IMR-90 (cell line): ENCODE results near the gene S1PR2. TPM values are rescaled to one million over a fixed set of nuclear protein-coding genes. Genes with fewer than 3 reads are reported as not detected.

Experiments
- ATAC-seq: fragments of 200-7000 bp; cut with Tn5 transposase; 2 replicates; pipeline ENCODE4 v1.9.1; 2020; ENCODE audit warnings: low read depth, mild to moderate bottlenecking, moderate library complexity
- BruUV-seq: library from RNA; stranded (reverse); fragments of 400-500 nt; replicated peaks from 2 replicates; lab custom pipeline; 2021; lab: Mats Ljungman, UMichigan
- CTCF ChIA-PET: fragments of 300-600 bp; formaldehyde crosslinking; extraction: SDS; loops from one replicate; lab custom pipeline; 2021; ENCODE audit warnings: antibody characterized with exemption; lab: Yijun Ruan, JAX
- POLR2A ChIA-PET: fragments of 300-600 bp; sonication (Branson Sonifier 250); formaldehyde crosslinking; loops from one replicate; lab custom pipeline; 2022; ENCODE audit warnings: antibody characterized with exemption; ENCODE audit not compliant: unreplicated experiment; lab: Charles Lee
- DNase-seq: peaks from one replicate; pipeline ENCODE4 v3.0.0; 2013
- H2AFZ ChIP-seq: replicated peaks from 2 replicates; pipeline ENCODE3; 2013; ENCODE audit warnings: low read length, mild to moderate bottlenecking; ENCODE audit not compliant: poor library complexity
- H2AK5ac ChIP-seq: 2 replicates; pipeline ENCODE4 v1.6.1; 2013; ENCODE audit warnings: low read depth, low read length, inconsistent platforms
- H2AK9ac ChIP-seq: replicated peaks from 2 replicates; pipeline ENCODE3; 2013; ENCODE audit warnings: mild to moderate bottlenecking, low read depth, low read length, moderate library complexity; ENCODE audit not compliant: poor library complexity
- H2BK120ac ChIP-seq: 2 replicates; pipeline ENCODE4 v1.6.1; 2013; ENCODE audit warnings: low read depth, low read length, inconsistent platforms
- H2BK15ac ChIP-seq: 3 replicates; pipeline ENCODE4 v1.6.1; 2013; ENCODE audit warnings: low read depth, low read length, inconsistent platforms
- H2BK20ac ChIP-seq: 2 replicates; pipeline ENCODE4 v1.6.1; 2013; ENCODE audit warnings: low read depth, mild to moderate bottlenecking, inconsistent platforms, low read length, moderate library complexity
- H2BK5ac ChIP-seq: 2 replicates; pipeline ENCODE4 v1.6.1; 2013; ENCODE audit warnings: mild to moderate bottlenecking, low read depth, low read length, inconsistent platforms; ENCODE audit not compliant: poor library complexity, severe bottlenecking
- H3K14ac ChIP-seq: replicated peaks from 2 replicates; pipeline ENCODE4 v1.6.1; 2013; ENCODE audit warnings: low read depth, low read length, inconsistent platforms
- H3K18ac ChIP-seq: 2 replicates; pipeline ENCODE4 v1.6.1; 2013; ENCODE audit warnings: low read depth, low read length, control low read depth
- H3K23ac ChIP-seq: 2 replicates; pipeline ENCODE4 v1.6.1; 2013; ENCODE audit warnings: low read depth, low read length, inconsistent platforms
- H3K27ac ChIP-seq: 2 replicates; pipeline ENCODE4 v1.5.1; 2013; ENCODE audit warnings: mild to moderate bottlenecking, control low read depth, low read length; ENCODE audit not compliant: insufficient read depth
- H3K27me3 ChIP-seq: 2 replicates; pipeline ENCODE4 v1.6.1; 2013; ENCODE audit warnings: low read length; ENCODE audit not compliant: control insufficient read depth, insufficient read depth
- H3K36me3 ChIP-seq: 2 replicates; pipeline ENCODE4 v1.6.1; 2013; ENCODE audit warnings: low read length, mixed read lengths; ENCODE audit not compliant: control insufficient read depth, insufficient read depth
- H3K4ac ChIP-seq: 2 replicates; pipeline ENCODE4 v1.6.1; 2013; ENCODE audit warnings: low read depth, low read length, inconsistent platforms
- H3K4me1 ChIP-seq: 2 replicates; pipeline ENCODE4 v1.6.1; 2013; ENCODE audit warnings: low read length, mixed read lengths; ENCODE audit not compliant: control insufficient read depth, insufficient read depth
- H3K4me2 ChIP-seq: 2 replicates; pipeline ENCODE4 v1.6.1; 2013; ENCODE audit warnings: low read depth, mild to moderate bottlenecking, control low read depth, low read length, moderate library complexity
- H3K4me3 ChIP-seq: 2 replicates; pipeline ENCODE4 v1.5.1; 2013; ENCODE audit warnings: low read depth, mild to moderate bottlenecking, control low read depth, low read length, moderate library complexity; ENCODE audit not compliant: insufficient read depth
- H3K56ac ChIP-seq: 2 replicates; pipeline ENCODE4 v1.6.1; 2013; ENCODE audit warnings: low read length, inconsistent platforms; ENCODE audit not compliant: insufficient read depth; ENCODE audit errors: extremely low read depth
- H3K79me1 ChIP-seq, 2 experiments: 2 replicates each; pipeline ENCODE4 v1.6.1; 2013; ENCODE audit warnings: low read length in 2 of 2, inconsistent platforms in 1 of 2, low read depth in 1 of 2
- H3K9ac ChIP-seq: 2 replicates; pipeline ENCODE4 v1.6.1; 2013; ENCODE audit warnings: low read depth, low read length, control low read depth
- H3K9me1 ChIP-seq: 2 replicates; pipeline ENCODE4 v1.6.1; 2013; ENCODE audit warnings: low read length, inconsistent platforms; ENCODE audit not compliant: insufficient read depth
- H3K9me3 ChIP-seq: 2 replicates; pipeline ENCODE4 v1.6.1; 2013; ENCODE audit warnings: low read length; ENCODE audit not compliant: control insufficient read depth, insufficient read depth
- H4K20me1 ChIP-seq: 2 replicates; pipeline ENCODE4 v1.6.1; 2013; ENCODE audit warnings: low read length, inconsistent platforms; ENCODE audit not compliant: insufficient read depth
- H4K5ac ChIP-seq: 2 replicates; pipeline ENCODE4 v1.6.1; 2013; ENCODE audit warnings: mild to moderate bottlenecking, low read depth, low read length, control low read depth
- H4K8ac ChIP-seq, 2 experiments: 2 replicates each; pipeline ENCODE4 v1.6.1; 2013; ENCODE audit warnings: low read depth in 2 of 2, low read length in 2 of 2, control low read depth in 1 of 2, inconsistent platforms in 1 of 2
- H4K91ac ChIP-seq: 2 replicates; pipeline ENCODE4 v1.6.1; 2013; ENCODE audit warnings: low read depth, low read length, inconsistent platforms; ENCODE audit not compliant: insufficient read depth
- BHLHE40 ChIP-seq: fragments of 150-350 bp; IDR thresholded peaks from 2 replicates; pipeline ENCODE4 v1.6.1; 2016; ENCODE audit warnings: mild to moderate bottlenecking, low read depth, low read length
- CHD1 ChIP-seq: IDR thresholded peaks from 2 replicates; pipeline ENCODE4 v1.6.1; 2012; ENCODE audit warnings: low read depth, low read length, improper control_type of control experiment
- NFE2L2 ChIP-seq: fragments of 150-350 bp; IDR thresholded peaks from 2 replicates; pipeline ENCODE4 v1.6.1; 2016; ENCODE audit warnings: low read depth, mild to moderate bottlenecking, low read length
- WGBS, 2 experiments: methylation state at CpG; one replicate each; pipeline versions ENCODE4 v1.1.5 to v1.1.7; 2013; ENCODE audit warnings: missing lambda C conversion rate in 2 of 2; ENCODE audit not compliant: insufficient read length in 1 of 2; ENCODE audit errors: extremely low coverage in 2 of 2; 5-methylcytosine and 5-hydroxymethylcytosine counted together
- dilution Hi-C: fragments of 300-500 bp; cut with HindIII; formaldehyde crosslinking; loops from one replicate; pipeline ENCODE4 v1.14.3; 2018; ENCODE audit warnings: low sequenced_read_pairs; ENCODE audit not compliant: unreplicated experiment
- in situ Hi-C: fragments of 300-500 bp; cut with MboI; formaldehyde crosslinking; loops from 3 replicates; pipeline ENCODE4 v1.14.3; 2019; ENCODE audit warnings: low sequenced_read_pairs, inconsistent platforms, mixed read lengths
- intact Hi-C: fragments of 100-400 bp; cut with micrococcal nuclease; formaldehyde crosslinking; loops from 2 replicates; pipeline ENCODE4 v1.10.0; 2022
- polyA plus RNA-seq, 3 experiments: library from polyadenylated mRNA; depleted of rRNA; stranded (reverse); fragments of >200 nt; gene quantifications; 2 replicates each; pipeline ENCODE4 v1.2.3, GENCODE V29; 2012; ENCODE audit warnings: low replicate concordance in 1 of 3
- total RNA-seq: library from RNA; depleted of rRNA; stranded (reverse); fragments of >200 nt; gene quantifications from 2 replicates; pipeline ENCODE4 v1.2.3, GENCODE V29; 2012

Gene S1PR2
- total and polyA plus RNA-seq, 2 of the 4 experiments (the other 2 are of a cell fraction), result 14.0 to 15.0 TPM

DNA sequence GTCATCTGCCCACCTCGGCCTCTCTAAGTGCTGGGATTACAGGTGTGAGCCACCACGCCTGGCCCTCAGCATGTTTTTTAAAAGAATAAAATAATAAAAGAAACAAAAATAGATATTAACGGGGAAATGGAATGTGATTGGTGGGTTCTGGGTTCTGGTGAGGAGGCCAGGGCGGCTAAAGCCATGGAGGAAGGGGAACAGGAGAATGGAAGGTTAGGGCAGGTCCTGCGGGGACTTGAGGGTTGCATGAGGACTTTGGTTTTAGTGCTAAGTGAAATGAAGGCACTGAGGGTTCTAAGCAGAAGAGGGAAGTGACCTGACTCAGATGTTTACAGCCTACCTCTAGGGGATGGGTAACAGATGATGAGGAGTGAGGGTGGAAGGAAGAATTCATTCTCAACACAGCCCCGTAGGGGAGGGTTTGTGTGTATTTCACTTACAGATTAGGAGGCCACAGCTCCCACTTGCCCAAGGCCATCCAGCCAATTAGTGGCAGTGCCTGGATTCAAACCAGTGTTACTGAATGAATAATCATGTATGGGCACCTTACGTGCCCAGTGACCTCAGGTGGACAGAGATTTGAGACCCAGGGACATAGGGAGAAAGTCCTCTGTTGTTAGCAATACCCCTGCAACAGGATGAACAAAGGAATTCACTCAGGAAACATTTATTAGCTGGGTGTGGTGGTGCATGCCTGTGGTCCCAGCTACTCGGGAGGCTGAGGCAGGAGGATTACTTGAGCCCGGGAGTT lies 14.2 kb upstream of the S1PR2 start:
- in situ Hi-C loops (loop anchor here (10.0 kb wide), 1 partner anchor 301 kb away; no protein-coding TSS in a partner anchor), intact Hi-C loops (no loop called here), dilution Hi-C loops (no loop called here)
- ChIA-PET CTCF (no interaction called here), POLR2A (no interaction called here)
- H3K36me3 ChIP-seq, result no peaks in the 10 kb centered on the region
- H3K9ac ChIP-seq, result no peak overlapping the region
- 90% methylated on average over 1 of the region's 9 CpGs; no CpG with 5 or more reads in 1 of the 2 experiments for WGBS, 2 experiments
- H3K4me2 ChIP-seq, result no peak overlapping the region
- ATAC-seq (no peak), DNase-seq (no peak)
- peak overlapping the region; percentile 50 for H2AK9ac ChIP-seq
- H3K56ac ChIP-seq, result no peak overlapping the region
- H2BK15ac ChIP-seq, result no peak overlapping the region
- H3K23ac ChIP-seq, result peak overlapping the region; percentile 73; the same call in 1 of the 2 replicates
- H4K8ac ChIP-seq, result no peak overlapping the region
- H4K91ac ChIP-seq, result no peak overlapping the region
- peak overlapping the region; percentile 64 for H2BK120ac ChIP-seq
- TF ChIP-seq CHD1 (no peak), BHLHE40 (no peak), NFE2L2 (no peak)
- BruUV-seq, result no TSS peak
- peak overlapping the region; percentile 92; the same call in 1 of the 2 replicates for H2AK5ac ChIP-seq
- peak overlapping the region; percentile 70 for H2AFZ ChIP-seq
- H3K14ac ChIP-seq, result no peak overlapping the region; the same call in 1 of the 2 replicates
- H3K4me1 ChIP-seq, result peaks cover 2% of the 10 kb centered on the region; the same call in 1 of the 2 replicates
- H3K9me1 ChIP-seq, result peaks cover 3% of the 10 kb centered on the region; the same call in 1 of the 2 replicates
- H3K79me1 ChIP-seq, result no peaks in the 10 kb centered on the region; a peak in 1 of 4 replicates
- H4K5ac ChIP-seq, result no peak overlapping the region; the same call in 1 of the 2 replicates
- H2BK20ac ChIP-seq, result peak overlapping the region; percentile 85; the same call in 1 of the 2 replicates
- H3K4ac ChIP-seq, result peak overlapping the region; percentile 45
- no peak overlapping the region for H3K27ac ChIP-seq
- no peak overlapping the region for H3K4me3 ChIP-seq
- no peak overlapping the region for H2BK5ac ChIP-seq
- no peaks in the 10 kb centered on the region for H3K27me3 ChIP-seq
- no peaks in the 10 kb centered on the region for H3K9me3 ChIP-seq
- no peak overlapping the region for H3K18ac ChIP-seq
- H4K20me1 ChIP-seq, result no peaks in the 10 kb centered on the region
